ENCODE measurements around the gene PWWP2B.

DNA sequence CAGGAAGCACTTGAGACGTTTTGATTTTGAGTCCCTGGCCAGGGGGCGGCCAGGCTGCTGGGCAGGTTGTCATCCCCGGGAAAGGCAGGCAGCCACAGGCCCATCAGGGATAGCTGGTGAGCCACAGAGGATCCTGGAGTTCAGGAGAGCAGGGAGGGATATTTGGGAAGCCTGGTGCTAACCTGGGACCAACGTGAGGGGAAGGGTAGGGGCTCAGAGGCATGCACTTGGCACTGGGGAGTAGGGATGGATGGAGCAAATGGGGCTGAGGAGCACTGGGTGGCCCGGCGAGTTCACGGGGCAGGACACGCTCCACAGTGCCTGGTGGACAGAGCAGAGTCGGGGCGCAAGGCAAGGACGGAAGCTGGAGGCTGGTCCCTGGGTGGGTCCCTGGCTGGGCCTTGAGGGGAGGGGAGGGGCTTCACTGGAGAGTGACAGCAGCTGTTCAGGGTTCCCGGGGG is 34.8 kb upstream of the PWWP2B start:
- no peak for TF ChIP-seq ZBTB11 (CRISPR knock-in tag; IDR thresholded peaks at IDR 0.05)
- no peak for TF ChIP-seq BHLHE40 (IDR thresholded peaks at IDR 0.05; ENCODE audit: borderline replicate concordance in 1 of 2, low read depth in 2 of 2, low read length in 1 of 2)
- TF ChIP-seq, protein P1, sequence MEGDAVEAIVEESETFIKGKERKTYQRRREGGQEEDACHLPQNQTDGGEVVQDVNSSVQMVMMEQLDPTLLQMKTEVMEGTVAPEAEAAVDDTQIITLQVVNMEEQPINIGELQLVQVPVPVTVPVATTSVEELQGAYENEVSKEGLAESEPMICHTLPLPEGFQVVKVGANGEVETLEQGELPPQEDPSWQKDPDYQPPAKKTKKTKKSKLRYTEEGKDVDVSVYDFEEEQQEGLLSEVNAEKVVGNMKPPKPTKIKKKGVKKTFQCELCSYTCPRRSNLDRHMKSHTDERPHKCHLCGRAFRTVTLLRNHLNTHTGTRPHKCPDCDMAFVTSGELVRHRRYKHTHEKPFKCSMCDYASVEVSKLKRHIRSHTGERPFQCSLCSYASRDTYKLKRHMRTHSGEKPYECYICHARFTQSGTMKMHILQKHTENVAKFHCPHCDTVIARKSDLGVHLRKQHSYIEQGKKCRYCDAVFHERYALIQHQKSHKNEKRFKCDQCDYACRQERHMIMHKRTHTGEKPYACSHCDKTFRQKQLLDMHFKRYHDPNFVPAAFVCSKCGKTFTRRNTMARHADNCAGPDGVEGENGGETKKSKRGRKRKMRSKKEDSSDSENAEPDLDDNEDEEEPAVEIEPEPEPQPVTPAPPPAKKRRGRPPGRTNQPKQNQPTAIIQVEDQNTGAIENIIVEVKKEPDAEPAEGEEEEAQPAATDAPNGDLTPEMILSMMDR (IDR thresholded peaks at IDR 0.05 in 2 of 3, conservative IDR thresholded peaks at IDR 0.05 in 1 of 3; ENCODE audit: control insufficient read depth in 2 of 3, extremely low read depth in 1 of 3, insufficient read depth in 1 of 3, low read depth in 3 of 3, low read length in 3 of 3): no peak
- TF ChIP-seq SIN3A (IDR thresholded peaks at IDR 0.05; ENCODE audit: low read depth, low read length): no peak
- no peak for TF ChIP-seq RAD51 (IDR thresholded peaks at IDR 0.05)
- TF ChIP-seq SPI1 (IDR thresholded peaks at IDR 0.05; ENCODE audit: borderline replicate concordance, insufficient read depth, low read depth, low read length): no peak
- TF ChIP-seq MTA3 (IDR thresholded peaks at IDR 0.05; ENCODE audit: borderline replicate concordance, low read length): no peak
- no peak for TF ChIP-seq POLR2A (IDR thresholded peaks at IDR 0.05; ENCODE audit: low read depth, low read length)
- TF ChIP-seq MXI1 (IDR thresholded peaks at IDR 0.05; ENCODE audit: low read depth, low read length): no peak
- TF ChIP-seq, protein P2, sequence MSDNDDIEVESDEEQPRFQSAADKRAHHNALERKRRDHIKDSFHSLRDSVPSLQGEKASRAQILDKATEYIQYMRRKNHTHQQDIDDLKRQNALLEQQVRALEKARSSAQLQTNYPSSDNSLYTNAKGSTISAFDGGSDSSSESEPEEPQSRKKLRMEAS (IDR thresholded peaks at IDR 0.05; ENCODE audit: low read depth, low read length): no peak
- no peak for TF ChIP-seq RFX5 (IDR thresholded peaks at IDR 0.05; ENCODE audit: low read depth, low read length)
